Measurements from ENCODE around the gene SERPINB5.

The SERPINB5 gene

GRCh38 chr18:63495675-63496074 is 18.9 kb downstream of the SERPINB5 start:
- no CpG with 5 or more reads among the region's 2 CpGs for WGBS (ENCODE audit: insufficient coverage)
- no peak overlapping the region for H3K27ac ChIP-seq (ENCODE audit: insufficient read depth in 1 of 2, low read depth in 1 of 2, low read length in 2 of 2, poor library complexity in 1 of 2, severe bottlenecking in 2 of 2)

GRCh38 chr18:63505566-63506335 is 29.0 kb downstream of the SERPINB5 start:
- ChIA-PET POLR2A (no interaction called here), CTCF (interaction anchor here (0.8 to 3.8 kb wide), 7 partner anchors 8 to 68 kb away, joined by 3 to 21 read pairs (median 7); no protein-coding TSS in a partner anchor)
- Histone ChIP-seq H3K27me3 (replicated peaks in 2 of 5; ENCODE audit: control insufficient read depth in 4 of 5, insufficient read depth in 5 of 5, low read length in 4 of 5) (no peaks in the 10 kb centered on the region), H3K9me3 (ENCODE audit: control extremely low read depth in 1 of 5, control insufficient read depth in 4 of 5, insufficient read depth in 2 of 5, low read depth in 1 of 5, low read length in 4 of 5) (no peaks in the 10 kb centered on the region), H3K27ac (ENCODE audit: insufficient read depth in 1 of 2, low read depth in 1 of 2, low read length in 2 of 2, poor library complexity in 1 of 2, severe bottlenecking in 2 of 2) (no peak overlapping the region), H3K4me1 (ENCODE audit: control extremely low read depth in 1 of 4, control insufficient read depth in 4 of 4, insufficient read depth in 4 of 4, low read length in 3 of 4) (peaks cover 0 to 13% (median 0%) of the 10 kb centered on the region in 4 experiments), H3K36me3 (ENCODE audit: control insufficient read depth in 4 of 4, insufficient read depth in 4 of 4, low read length in 3 of 4) (no peaks in the 10 kb centered on the region), H3K4me3 (ENCODE audit: control insufficient read depth in 1 of 7, extremely low read depth in 1 of 7, insufficient read depth in 4 of 7, low read depth in 2 of 7, low read length in 6 of 7) (no peak overlapping the region)
- WGBS (ENCODE audit: insufficient coverage): 100% methylated on average over 1 of the region's 2 CpGs
- peak; percentile 34 to 60 (median 50) for DNase-seq

More at GRCh38 chr18:63495675-63496074, 18.9 kb downstream of the SERPINB5 start:
- no peaks in the 10 kb centered on the region for H3K27me3 ChIP-seq (replicated peaks in 2 of 5; ENCODE audit: control insufficient read depth in 4 of 5, insufficient read depth in 5 of 5, low read length in 4 of 5)
- H3K9me3 ChIP-seq (ENCODE audit: control extremely low read depth in 1 of 5, control insufficient read depth in 4 of 5, insufficient read depth in 2 of 5, low read depth in 1 of 5, low read length in 4 of 5): no peaks in the 10 kb centered on the region
- no peak overlapping the region for H3K4me3 ChIP-seq (ENCODE audit: control insufficient read depth in 1 of 7, extremely low read depth in 1 of 7, insufficient read depth in 4 of 7, low read depth in 2 of 7, low read length in 6 of 7)
- DNase-seq: no peak
- POLR2A ChIA-PET: no interaction called here
- H3K4me1 ChIP-seq (ENCODE audit: control extremely low read depth in 1 of 4, control insufficient read depth in 4 of 4, insufficient read depth in 4 of 4, low read length in 3 of 4): no peaks in the 10 kb centered on the region
- CTCF ChIA-PET: no interaction called here
- no peaks in the 10 kb centered on the region for H3K36me3 ChIP-seq (ENCODE audit: control insufficient read depth in 4 of 4, insufficient read depth in 4 of 4, low read length in 3 of 4)

- Histone ChIP-seq H3K9me3 (ENCODE audit: control extremely low read depth in 1 of 5, control insufficient read depth in 4 of 5, insufficient read depth in 2 of 5, low read depth in 1 of 5, low read length in 4 of 5) (no peaks in the 10 kb centered on the region), H3K27me3 (replicated peaks in 2 of 5; ENCODE audit: control insufficient read depth in 4 of 5, insufficient read depth in 5 of 5, low read length in 4 of 5) (no peaks in the 10 kb centered on the region), H3K27ac (ENCODE audit: insufficient read depth in 1 of 2, low read depth in 1 of 2, low read length in 2 of 2, poor library complexity in 1 of 2, severe bottlenecking in 2 of 2) (no peak overlapping the region), H3K4me3 (ENCODE audit: control insufficient read depth in 1 of 7, extremely low read depth in 1 of 7, insufficient read depth in 4 of 7, low read depth in 2 of 7, low read length in 6 of 7) (no peak overlapping the region), H3K4me1 (ENCODE audit: control extremely low read depth in 1 of 4, control insufficient read depth in 4 of 4, insufficient read depth in 4 of 4, low read length in 3 of 4) (peaks cover 0 to 13% (median 0%) of the 10 kb centered on the region in 4 experiments), H3K36me3 (ENCODE audit: control insufficient read depth in 4 of 4, insufficient read depth in 4 of 4, low read length in 3 of 4) (no peaks in the 10 kb centered on the region)
- ChIA-PET CTCF (interaction anchor here (0.8 to 3.8 kb wide), 7 partner anchors 9 to 69 kb away, joined by 3 to 21 read pairs (median 7); no protein-coding TSS in a partner anchor), POLR2A (no interaction called here)
- 100% methylated on average over 1 of the region's 3 CpGs for WGBS (ENCODE audit: insufficient coverage)
- no peak for DNase-seq
Measured at GRCh38 chr18:63506336-63506646, 29.5 kb downstream of the SERPINB5 start.

GRCh38 chr18:63508596-63508995 is 31.8 kb downstream of the SERPINB5 start:
- H3K27ac ChIP-seq (ENCODE audit: insufficient read depth in 1 of 2, low read depth in 1 of 2, low read length in 2 of 2, poor library complexity in 1 of 2, severe bottlenecking in 2 of 2): no peak overlapping the region
- CTCF ChIA-PET: interaction anchor here (0.9 to 13.3 kb wide), 3 partner anchors 10 to 337 kb away, joined by 3 to 169 read pairs (median 21); no protein-coding TSS in a partner anchor
- H3K36me3 ChIP-seq (ENCODE audit: control insufficient read depth in 4 of 4, insufficient read depth in 4 of 4, low read length in 3 of 4): no peaks in the 10 kb centered on the region
- 0% methylated on average over 2 of the region's 3 CpGs for WGBS (ENCODE audit: insufficient coverage)
- POLR2A ChIA-PET: no interaction called here
- peaks cover 0 to 13% (median 0%) of the 10 kb centered on the region in 4 experiments for H3K4me1 ChIP-seq (ENCODE audit: control extremely low read depth in 1 of 4, control insufficient read depth in 4 of 4, insufficient read depth in 4 of 4, low read length in 3 of 4)
- no peaks in the 10 kb centered on the region for H3K9me3 ChIP-seq (ENCODE audit: control extremely low read depth in 1 of 5, control insufficient read depth in 4 of 5, insufficient read depth in 2 of 5, low read depth in 1 of 5, low read length in 4 of 5)
- no peaks in the 10 kb centered on the region for H3K27me3 ChIP-seq (replicated peaks in 2 of 5; ENCODE audit: control insufficient read depth in 4 of 5, insufficient read depth in 5 of 5, low read length in 4 of 5)
- DNase-seq: peak in 2 of 3 donors; percentile 46 to 65
- no peak overlapping the region for H3K4me3 ChIP-seq (ENCODE audit: control insufficient read depth in 1 of 7, extremely low read depth in 1 of 7, insufficient read depth in 4 of 7, low read depth in 2 of 7, low read length in 6 of 7)

GRCh38 chr18:63511285-63511684 is 34.5 kb downstream of the SERPINB5 start:
- Histone ChIP-seq H3K4me3 (ENCODE audit: control insufficient read depth in 1 of 7, extremely low read depth in 1 of 7, insufficient read depth in 4 of 7, low read depth in 2 of 7, low read length in 6 of 7) (no peak overlapping the region), H3K27ac (ENCODE audit: insufficient read depth in 1 of 2, low read depth in 1 of 2, low read length in 2 of 2, poor library complexity in 1 of 2, severe bottlenecking in 2 of 2) (no peak overlapping the region), H3K9me3 (ENCODE audit: control extremely low read depth in 1 of 5, control insufficient read depth in 4 of 5, insufficient read depth in 2 of 5, low read depth in 1 of 5, low read length in 4 of 5) (no peaks in the 10 kb centered on the region), H3K4me1 (ENCODE audit: control extremely low read depth in 1 of 4, control insufficient read depth in 4 of 4, insufficient read depth in 4 of 4, low read length in 3 of 4) (peaks cover 0 to 13% (median 0%) of the 10 kb centered on the region in 4 experiments), H3K36me3 (ENCODE audit: control insufficient read depth in 4 of 4, insufficient read depth in 4 of 4, low read length in 3 of 4) (no peaks in the 10 kb centered on the region), H3K27me3 (replicated peaks in 2 of 5; ENCODE audit: control insufficient read depth in 4 of 5, insufficient read depth in 5 of 5, low read length in 4 of 5) (no peaks in the 10 kb centered on the region)
- peak; percentile 42 to 54 (median 54) for DNase-seq
- WGBS (ENCODE audit: insufficient coverage): 16% methylated on average over 3 of the region's 7 CpGs
- ChIA-PET POLR2A (no interaction called here), CTCF (interaction anchor here (0.9 to 13.3 kb wide), 18 partner anchors 9 to 485 kb away, joined by 3 to 169 read pairs (median 4); no protein-coding TSS in a partner anchor)

- WGBS (ENCODE audit: insufficient coverage): 100% methylated on average over 1 of the region's 6 CpGs
- Histone ChIP-seq H3K4me1 (ENCODE audit: control extremely low read depth in 1 of 4, control insufficient read depth in 4 of 4, insufficient read depth in 4 of 4, low read length in 3 of 4) (no peaks in the 10 kb centered on the region), H3K27ac (ENCODE audit: insufficient read depth in 1 of 2, low read depth in 1 of 2, low read length in 2 of 2, poor library complexity in 1 of 2, severe bottlenecking in 2 of 2) (no peak overlapping the region), H3K36me3 (ENCODE audit: control insufficient read depth in 4 of 4, insufficient read depth in 4 of 4, low read length in 3 of 4) (no peaks in the 10 kb centered on the region), H3K27me3 (replicated peaks in 2 of 5; ENCODE audit: control insufficient read depth in 4 of 5, insufficient read depth in 5 of 5, low read length in 4 of 5) (no peaks in the 10 kb centered on the region), H3K4me3 (ENCODE audit: control insufficient read depth in 1 of 7, extremely low read depth in 1 of 7, insufficient read depth in 4 of 7, low read depth in 2 of 7, low read length in 6 of 7) (no peak overlapping the region), H3K9me3 (ENCODE audit: control extremely low read depth in 1 of 5, control insufficient read depth in 4 of 5, insufficient read depth in 2 of 5, low read depth in 1 of 5, low read length in 4 of 5) (no peaks in the 10 kb centered on the region)
- ChIA-PET CTCF (interaction anchor here (0.7 to 13.3 kb wide), 5 partner anchors 8 to 331 kb away, joined by 3 to 169 read pairs (median 10); no protein-coding TSS in a partner anchor), POLR2A (no interaction called here)
- no peak for DNase-seq
Measured at GRCh38 chr18:63514326-63514725, 37.6 kb downstream of the SERPINB5 start.

Data from common myeloid progenitor, CD34-positive (primary cell).